HL-60/S4 treated with retinoic acid at 250 ng/mL for 4 days and 3 days (cell line): ENCODE data around the gene SLC10A4.

Experiments used
- in situ Hi-C: fragments of 300-500 bp; cut with MboI; formaldehyde crosslinking; loops from 2 replicates; pipeline ENCODE4 v1.7.0; 2022; ENCODE audit warnings: low sequenced_read_pairs

Gene SLC10A4

GRCh38 chr4:48484494-48485168 is 1.5 kb downstream of the SLC10A4 start:
- in situ Hi-C loops: no loop called here

- in situ Hi-C loops: no loop called here
Observed at GRCh38 chr4:48489683-48490011, 6.5 kb downstream of the SLC10A4 start.

- in situ Hi-C loops: no loop called here
Observed at GRCh38 chr4:48490012-48490679, 7.0 kb downstream of the SLC10A4 start, which contains the start of gene ZAR1. Gene ZAR1 (plus strand): TSS chr4:48490252. CDS start chr4:48490292, 40 bp downstream.

- in situ Hi-C loops: no loop called here
Observed at GRCh38 chr4:48490680-48491513, 7.8 kb downstream of the SLC10A4 start.

- in situ Hi-C loops: no loop called here
Observed at GRCh38 chr4:48491514-48492176, 8.5 kb downstream of the SLC10A4 start.

- in situ Hi-C loops: no loop called here
Observed at GRCh38 chr4:48493452-48494100, 10.4 kb downstream of the SLC10A4 start.

- in situ Hi-C loops: no loop called here
Observed at GRCh38 chr4:48495941-48496340, 12.8 kb downstream of the SLC10A4 start.

- in situ Hi-C loops: no loop called here
Observed at GRCh38 chr4:48498895-48499294, 15.8 kb downstream of the SLC10A4 start.

GRCh38 chr4:48499551-48500066 is 16.5 kb downstream of the SLC10A4 start:
- in situ Hi-C loops: no loop called here

- in situ Hi-C loops: no loop called here
Observed at GRCh38 chr4:48503233-48504025, 20.3 kb downstream of the SLC10A4 start.

GRCh38 chr4:48504026-48504330 is 20.8 kb downstream of the SLC10A4 start:
- in situ Hi-C loops: no loop called here

GRCh38 chr4:48504352-48504751 is 21.2 kb downstream of the SLC10A4 start:
- in situ Hi-C loops: no loop called here

GRCh38 chr4:48506716-48507115 is 23.6 kb downstream of the SLC10A4 start:
- in situ Hi-C loops: no loop called here

GRCh38 chr4:48509543-48509942 is 26.4 kb downstream of the SLC10A4 start:
- in situ Hi-C loops: no loop called here

GRCh38 chr4:48518143-48518542 is 35.0 kb downstream of the SLC10A4 start:
- in situ Hi-C loops: no loop called here

- in situ Hi-C loops: loop anchor here (25.0 kb wide), 2 partner anchors 214 to 389 kb away; partner anchors contain the start of gene TXK
Observed at GRCh38 chr4:48526406-48526805, 43.3 kb downstream of the SLC10A4 start.

- in situ Hi-C loops: loop anchor here (25.0 kb wide), 2 partner anchors 226 to 401 kb away; partner anchors contain the start of gene TXK
Observed at GRCh38 chr4:48538358-48538757, 55.2 kb downstream of the SLC10A4 start.
